HUES64 (cell line): ENCODE data around the gene C1QTNF6.

Experiments
- H3K27ac ChIP-seq: 2 replicates; pipeline ENCODE4 v1.7.0; 2013; ENCODE audit warnings: low read depth, low read length, inconsistent platforms
- H3K27me3 ChIP-seq: 2 replicates; pipeline ENCODE4 v1.6.1; 2013; ENCODE audit warnings: mild to moderate bottlenecking, low read length; ENCODE audit not compliant: insufficient read depth
- H3K36me3 ChIP-seq: 2 replicates; pipeline ENCODE4 v1.6.1; 2013; ENCODE audit warnings: mild to moderate bottlenecking, low read length; ENCODE audit not compliant: insufficient read depth
- H3K4me1 ChIP-seq: 2 replicates; pipeline ENCODE4 v1.6.1; 2013; ENCODE audit warnings: mild to moderate bottlenecking, low read length, moderate library complexity; ENCODE audit not compliant: insufficient read depth
- H3K4me3 ChIP-seq: 2 replicates; pipeline ENCODE4 v1.5.1; 2013; ENCODE audit warnings: mild to moderate bottlenecking, low read length, moderate library complexity
- H3K9ac ChIP-seq: 2 replicates; pipeline ENCODE4 v1.6.1; 2013; ENCODE audit warnings: mild to moderate bottlenecking, low read depth, low read length
- H3K9me3 ChIP-seq: 2 replicates; pipeline ENCODE4 v1.6.1; 2013; ENCODE audit warnings: low read depth, low read length; ENCODE audit not compliant: insufficient read depth
- WGBS: fragments of 150-250, 120-280 bp; methylation state at CpG from one replicate; pipeline ENCODE4 v1.1.7; 2013; ENCODE audit warnings: missing lambda C conversion rate; 5-methylcytosine and 5-hydroxymethylcytosine counted together

The C1QTNF6 gene

GRCh38 chr22:37163575-37164504 lies 24.2 kb downstream of the C1QTNF6 start:
- WGBS = 94% methylated on average over 21 of the region's 22 CpGs
- no peak overlapping the region for H3K9ac ChIP-seq
- no peaks in the 10 kb centered on the region for H3K27me3 ChIP-seq
- no peak overlapping the region for H3K4me3 ChIP-seq
- no peak overlapping the region for H3K27ac ChIP-seq
- no peaks in the 10 kb centered on the region for H3K4me1 ChIP-seq
- H3K9me3 ChIP-seq = 0 out of 2 replicates have a peak, but pooled peaks cover 4% of the 10 kb centered on the region
- no peaks in the 10 kb centered on the region for H3K36me3 ChIP-seq

GRCh38 chr22:37163096-37163489 lies 25.0 kb downstream of the C1QTNF6 start:
- Histone ChIP-seq H3K9ac (no peak overlapping the region), H3K36me3 (no peaks in the 10 kb centered on the region), H3K27me3 (no peaks in the 10 kb centered on the region), H3K4me1 (no peaks in the 10 kb centered on the region), H3K9me3 (0 out of 2 replicates have a peak, but pooled peaks cover 4% of the 10 kb centered on the region), H3K4me3 (no peak overlapping the region), H3K27ac (no peak overlapping the region)
- WGBS = 89% methylated on average over 5 of the region's 5 CpGs

GRCh38 chr22:37162221-37163095 lies 25.6 kb downstream of the C1QTNF6 start:
- Histone ChIP-seq H3K4me1 (no peaks in the 10 kb centered on the region), H3K4me3 (no peak overlapping the region), H3K27me3 (no peaks in the 10 kb centered on the region), H3K9ac (no peak overlapping the region), H3K36me3 (no peaks in the 10 kb centered on the region), H3K9me3 (0 out of 2 replicates have a peak, but pooled peaks cover 4% of the 10 kb centered on the region), H3K27ac (no peak overlapping the region)
- WGBS = 80% methylated on average over 11 of the region's 11 CpGs

- 94% methylated on average over 2 of the region's 2 CpGs for WGBS
- Histone ChIP-seq H3K9me3 (0 out of 2 replicates have a peak, but pooled peaks cover 4% of the 10 kb centered on the region), H3K4me1 (no peaks in the 10 kb centered on the region)
Observed at GRCh38 chr22:37161443-37161842, 26.6 kb downstream of the C1QTNF6 start.

GRCh38 chr22:37160027-37160426 lies 28.0 kb downstream of the C1QTNF6 start:
- Histone ChIP-seq H3K36me3 (no peaks in the 10 kb centered on the region), H3K4me1 (no peaks in the 10 kb centered on the region), H3K9ac (no peak overlapping the region), H3K4me3 (no peak overlapping the region), H3K27me3 (no peaks in the 10 kb centered on the region), H3K27ac (no peak overlapping the region), H3K9me3 (0 out of 2 replicates have a peak, but pooled peaks cover 4% of the 10 kb centered on the region)
- 71% methylated on average over 6 of the region's 6 CpGs for WGBS

More at GRCh38 chr22:37161443-37161842, 26.6 kb downstream of the C1QTNF6 start:
- no peak overlapping the region for H3K9ac ChIP-seq
- H3K4me3 ChIP-seq = no peak overlapping the region
- no peaks in the 10 kb centered on the region for H3K27me3 ChIP-seq
- no peak overlapping the region for H3K27ac ChIP-seq
- H3K36me3 ChIP-seq = no peaks in the 10 kb centered on the region

GRCh38 chr22:37158963-37159290 lies 29.1 kb downstream of the C1QTNF6 start:
- 94% methylated on average over 5 of the region's 5 CpGs for WGBS
- H3K4me3 ChIP-seq = no peak overlapping the region
- 0 out of 2 replicates have a peak, but pooled peaks cover 4% of the 10 kb centered on the region for H3K9me3 ChIP-seq
- no peak overlapping the region for H3K9ac ChIP-seq
- no peaks in the 10 kb centered on the region for H3K4me1 ChIP-seq
- no peak overlapping the region for H3K27ac ChIP-seq
- H3K36me3 ChIP-seq = no peaks in the 10 kb centered on the region
- no peaks in the 10 kb centered on the region for H3K27me3 ChIP-seq

- Histone ChIP-seq H3K9me3 (0 out of 2 replicates have a peak, but pooled peaks cover 4% of the 10 kb centered on the region), H3K36me3 (no peaks in the 10 kb centered on the region), H3K4me3 (no peak overlapping the region), H3K4me1 (no peaks in the 10 kb centered on the region), H3K27ac (no peak overlapping the region), H3K27me3 (no peaks in the 10 kb centered on the region), H3K9ac (no peak overlapping the region)
- 87% methylated on average over 12 of the region's 13 CpGs for WGBS
Observed at GRCh38 chr22:37157516-37158285, 30.3 kb downstream of the C1QTNF6 start.

- no peaks in the 10 kb centered on the region for H3K36me3 ChIP-seq
- H3K27ac ChIP-seq = no peak overlapping the region
- H3K9me3 ChIP-seq = 0 out of 2 replicates have a peak, but pooled peaks cover 4% of the 10 kb centered on the region
- 84% methylated on average over 13 of the region's 13 CpGs for WGBS
- H3K9ac ChIP-seq = no peak overlapping the region
- no peaks in the 10 kb centered on the region for H3K27me3 ChIP-seq
- H3K4me3 ChIP-seq = no peak overlapping the region
- H3K4me1 ChIP-seq = no peaks in the 10 kb centered on the region
Observed at GRCh38 chr22:37156686-37157435, 31.2 kb downstream of the C1QTNF6 start.

- Histone ChIP-seq H3K27me3 (no peaks in the 10 kb centered on the region), H3K9me3 (no peaks in the 10 kb centered on the region), H3K9ac (no peak overlapping the region), H3K4me3 (no peak overlapping the region), H3K27ac (no peak overlapping the region), H3K4me1 (no peaks in the 10 kb centered on the region), H3K36me3 (no peaks in the 10 kb centered on the region)
- 95% methylated on average over 8 of the region's 8 CpGs for WGBS
Observed at GRCh38 chr22:37155971-37156370, 32.1 kb downstream of the C1QTNF6 start.
